GM18511 (cell line): ENCODE results near the gene SLC17A4.
"Not testable (repeated sequence)": the region's sequence is repeated elsewhere in the genome, so short reads cannot be mapped to it uniquely, and the experiment has no call there.

ENCODE experiments used
- ATAC-seq: cut with Tn5 transposase; IDR thresholded peaks from one replicate; pipeline ENCODE4 v1.9.1; 2021; ENCODE audit warnings: mild to moderate bottlenecking, moderate library complexity; ENCODE audit not compliant: unreplicated experiment

The SLC17A4 gene

GRCh38 chr6:25754535-25754934, at the start of gene SLC17A4:
Gene SLC17A4 (plus strand): TSS chr6:25754742. CDS start chr6:25761963, 7,221 bp downstream.
- no peak for ATAC-seq

DNA sequence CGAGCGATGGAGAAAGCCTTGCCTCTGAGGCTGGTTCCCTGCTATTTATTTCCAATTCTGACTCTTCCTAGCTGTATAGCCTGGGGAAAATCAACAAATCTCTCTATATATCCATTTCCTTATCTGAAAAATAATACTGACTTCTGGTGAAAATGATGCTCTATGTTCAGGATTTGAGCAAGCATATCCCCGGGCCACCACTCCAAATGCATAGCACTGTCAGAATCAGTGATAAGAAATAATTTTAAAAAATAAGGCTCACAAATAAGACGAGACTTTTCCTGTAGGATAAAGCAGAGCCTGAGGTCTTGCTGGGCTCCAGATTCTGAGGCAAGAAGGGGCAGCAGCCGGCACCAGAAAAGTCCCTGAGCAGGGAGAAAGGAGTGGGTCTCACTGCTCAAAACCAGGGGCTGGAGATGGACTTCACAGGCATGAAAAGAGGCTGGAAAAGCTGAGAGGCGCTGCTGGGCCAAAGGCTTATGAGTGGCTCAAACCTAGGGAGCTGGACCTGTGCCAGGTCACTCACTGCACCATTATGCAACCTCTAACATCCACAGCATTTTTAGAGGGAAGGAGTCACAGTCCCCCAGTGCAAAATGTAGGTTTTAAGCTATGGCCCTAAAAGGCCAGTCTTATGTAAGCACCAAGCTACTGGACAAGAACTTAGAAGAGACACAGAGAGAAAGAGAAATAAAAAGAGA, 48.1 kb upstream of the SLC17A4 start:
- no peak for ATAC-seq

GRCh38 chr6:25709761-25710160, 44.8 kb upstream of the SLC17A4 start:
- no peak for ATAC-seq

GRCh38 chr6:25710287-25710686, 44.3 kb upstream of the SLC17A4 start:
- no peak for ATAC-seq

DNA sequence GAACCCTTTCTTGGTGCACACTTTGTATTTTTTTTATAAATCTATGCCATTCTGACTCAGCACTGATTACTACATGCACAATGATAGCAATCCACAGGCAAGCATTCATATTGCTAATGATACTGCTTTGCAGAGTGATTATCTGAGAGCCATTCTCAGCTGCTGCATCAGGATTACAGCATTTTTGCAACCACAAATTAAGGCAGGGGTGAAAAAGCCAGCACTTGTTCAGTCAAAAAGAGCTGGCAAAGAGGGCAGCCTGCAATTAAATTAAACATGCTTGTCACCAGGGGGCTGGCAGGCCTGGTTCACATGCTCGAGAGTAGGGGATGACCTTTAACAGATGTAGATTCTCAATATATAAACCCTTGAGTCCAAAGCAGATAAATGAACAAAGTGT, 40.7 kb upstream of the SLC17A4 start:
- ATAC-seq: no peak

DNA sequence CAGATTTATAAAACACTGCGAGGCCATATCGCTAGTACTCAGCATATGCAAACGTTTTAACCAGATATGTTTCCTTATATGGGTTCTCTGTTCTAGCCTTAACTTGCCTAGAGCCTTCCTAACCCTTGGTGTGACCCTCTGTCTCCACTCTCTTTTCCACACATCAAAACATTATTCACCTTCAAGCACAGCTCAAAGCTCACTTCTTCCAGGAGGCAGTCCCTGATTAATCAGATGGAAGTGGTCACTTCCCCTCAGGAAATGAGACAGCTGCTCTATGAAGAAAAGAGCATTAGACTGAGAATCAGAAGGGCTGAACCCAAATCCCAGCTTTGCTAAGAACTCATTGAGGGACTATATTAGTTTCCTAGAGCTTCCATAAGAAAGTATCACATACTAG, 39.8 kb upstream of the SLC17A4 start:
- ATAC-seq: no peak

- ATAC-seq: no peak
Measured at GRCh38 chr6:25715794-25716193, 38.7 kb upstream of the SLC17A4 start.

GRCh38 chr6:25717866-25718740, 36.4 kb upstream of the SLC17A4 start:
- ATAC-seq: no peak

- no peak for ATAC-seq
Measured at GRCh38 chr6:25726122-25726911, 28.2 kb upstream of the SLC17A4 start.

DNA sequence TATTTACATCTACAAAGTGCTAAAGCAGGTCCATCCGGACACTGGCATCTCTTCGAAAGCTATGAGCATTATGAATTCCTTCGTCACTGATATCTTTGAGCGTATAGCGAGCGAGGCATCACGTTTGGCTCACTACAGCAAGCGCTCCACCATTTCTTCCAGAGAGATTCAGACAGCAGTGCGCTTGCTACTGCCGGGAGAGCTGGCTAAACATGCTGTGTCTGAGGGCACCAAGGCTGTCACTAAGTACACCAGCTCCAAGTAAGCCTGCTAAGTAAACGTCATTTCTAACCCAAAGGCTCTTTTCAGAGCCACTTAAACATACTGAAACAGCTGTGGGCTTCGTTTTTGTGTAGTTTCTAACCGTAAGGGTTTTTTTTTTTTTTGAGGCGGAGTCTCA, 27.5 kb upstream of the SLC17A4 start:
- no peak for ATAC-seq

GRCh38 chr6:25730907-25731306, 23.6 kb upstream of the SLC17A4 start:
- no peak for ATAC-seq

DNA sequence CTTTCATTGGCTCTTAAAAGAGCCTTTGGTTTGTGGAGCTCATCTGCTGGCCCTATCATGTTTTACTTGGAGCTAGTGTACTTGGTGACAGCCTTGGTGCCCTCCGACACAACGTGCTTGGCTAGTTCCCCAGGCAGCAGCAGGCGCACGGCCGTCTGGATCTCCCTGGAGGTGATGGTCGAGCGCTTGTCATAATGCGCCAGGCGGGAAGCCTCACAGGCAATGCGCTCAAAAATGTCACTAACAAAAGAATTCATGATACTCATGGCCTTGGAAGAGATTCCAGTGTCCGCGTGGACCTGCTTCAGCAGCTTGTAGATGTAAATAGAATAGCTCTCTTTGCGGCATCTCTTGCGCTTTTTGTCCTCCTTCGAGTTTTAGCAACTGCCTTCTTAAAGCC, 22.8 kb upstream of the SLC17A4 start:
- no peak for ATAC-seq

DNA sequence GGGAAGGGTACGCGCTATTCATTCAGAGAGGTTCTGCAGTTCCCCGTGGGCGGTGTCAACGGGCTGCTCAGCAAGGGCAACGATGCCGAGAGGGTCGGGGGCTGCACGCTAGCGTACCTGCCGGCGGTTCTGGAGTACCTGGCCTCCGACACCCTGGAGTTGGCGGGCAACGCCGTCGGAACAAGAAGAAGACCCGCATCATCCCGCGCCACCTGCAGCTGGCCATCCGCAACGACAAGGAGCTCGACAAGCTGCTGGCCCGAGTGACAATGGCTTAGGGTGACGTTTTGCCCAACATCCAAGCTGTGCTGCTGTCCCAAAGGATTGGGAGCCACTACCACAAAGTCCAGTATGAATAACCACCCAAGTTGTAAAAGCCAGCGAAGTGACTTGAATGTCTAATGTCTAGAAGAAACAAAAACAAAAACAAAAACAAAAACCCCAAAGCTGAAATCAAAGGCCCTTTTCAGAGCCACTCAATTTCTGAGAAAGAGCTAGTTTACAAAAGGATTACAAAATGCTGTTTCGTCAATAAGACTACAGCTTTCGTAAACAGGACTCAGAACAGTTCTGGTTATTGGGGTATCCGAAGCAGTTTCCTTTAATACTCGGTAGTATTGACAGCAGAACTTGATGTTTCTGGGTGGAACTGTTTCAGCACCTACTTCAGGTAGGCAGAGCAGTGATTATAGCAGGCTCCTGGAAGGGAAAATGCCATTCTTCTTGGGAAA, 21.9 kb upstream of the SLC17A4 start:
- ATAC-seq: no peak

DNA sequence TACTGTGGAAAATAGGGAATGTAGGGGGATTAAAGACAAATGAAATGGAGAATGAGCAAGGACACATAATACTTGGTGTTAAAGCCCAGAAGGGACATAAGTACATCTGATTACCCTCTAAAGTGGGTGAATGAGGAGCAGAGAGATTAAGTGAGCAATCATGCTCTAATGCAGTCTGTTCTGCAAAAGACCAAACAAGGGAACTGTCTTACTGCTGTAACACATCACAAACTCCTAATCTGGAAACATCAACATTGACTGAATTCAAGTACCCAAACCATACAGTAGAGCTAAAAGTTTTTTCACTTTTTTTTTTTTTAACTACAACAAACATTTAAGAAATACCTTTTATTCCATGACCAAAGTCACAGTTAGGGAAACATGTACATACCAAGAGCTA, 19.3 kb upstream of the SLC17A4 start:
- no peak for ATAC-seq

DNA sequence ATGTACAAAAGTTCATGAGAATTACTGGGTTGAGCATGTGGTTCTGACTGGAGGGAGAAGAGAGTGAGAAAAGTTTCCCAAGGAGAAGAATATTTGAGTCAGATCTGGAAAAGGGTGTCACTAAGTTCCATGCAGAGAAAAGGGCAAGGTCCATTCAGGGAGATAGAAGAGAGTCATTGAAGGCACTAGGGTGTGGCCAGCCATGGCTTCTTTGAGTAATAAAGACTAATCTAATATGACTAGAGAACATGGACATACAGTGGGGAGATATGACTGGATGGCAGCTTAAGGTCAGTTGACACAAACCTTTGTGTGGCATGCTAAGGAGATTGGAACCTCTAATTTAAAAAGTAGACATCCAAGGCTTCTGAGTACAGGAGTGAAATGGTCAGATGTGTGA, 10.7 kb upstream of the SLC17A4 start:
- no peak for ATAC-seq

- no peak for ATAC-seq
Measured at GRCh38 chr6:25745836-25746235, 8.7 kb upstream of the SLC17A4 start.

GRCh38 chr6:25746968-25747367, 7.6 kb upstream of the SLC17A4 start:
- ATAC-seq: no peak

DNA sequence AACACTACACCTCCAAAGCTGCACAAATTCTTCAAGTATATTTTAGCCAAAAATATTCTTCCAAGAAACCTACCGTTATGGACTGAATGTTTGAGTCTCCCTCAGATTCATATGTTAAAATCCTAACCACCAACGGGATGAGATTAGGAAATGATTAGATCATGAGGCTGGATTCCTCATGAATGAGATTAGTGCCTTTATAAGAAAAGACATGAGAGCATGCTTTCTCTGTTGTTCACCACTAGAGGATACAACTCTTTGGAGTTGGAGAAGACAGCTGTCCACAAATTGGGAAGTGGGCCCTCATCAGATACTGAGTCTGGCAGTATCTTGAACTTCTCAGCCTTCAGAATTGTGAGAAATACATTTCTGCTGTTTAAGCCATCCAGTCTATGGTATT, 7.1 kb upstream of the SLC17A4 start:
- no peak for ATAC-seq

DNA sequence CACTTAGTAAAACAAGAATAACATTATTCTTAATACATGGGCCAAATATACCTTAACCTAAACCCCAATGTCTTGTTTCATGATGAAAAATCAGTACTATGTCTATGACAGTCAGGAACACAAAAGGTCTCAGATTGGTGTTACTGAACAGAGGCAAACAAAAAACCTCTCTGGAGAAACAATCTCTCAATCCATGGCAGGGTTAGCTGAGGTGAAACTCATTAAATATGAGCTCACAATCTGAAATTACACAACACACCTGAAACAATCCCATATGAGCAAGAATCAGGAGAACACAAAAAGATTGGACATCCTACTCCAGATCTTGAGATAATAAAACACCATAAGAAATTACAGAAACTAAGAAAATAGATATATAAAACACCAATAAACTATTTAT, 6.5 kb upstream of the SLC17A4 start:
- no peak for ATAC-seq

DNA sequence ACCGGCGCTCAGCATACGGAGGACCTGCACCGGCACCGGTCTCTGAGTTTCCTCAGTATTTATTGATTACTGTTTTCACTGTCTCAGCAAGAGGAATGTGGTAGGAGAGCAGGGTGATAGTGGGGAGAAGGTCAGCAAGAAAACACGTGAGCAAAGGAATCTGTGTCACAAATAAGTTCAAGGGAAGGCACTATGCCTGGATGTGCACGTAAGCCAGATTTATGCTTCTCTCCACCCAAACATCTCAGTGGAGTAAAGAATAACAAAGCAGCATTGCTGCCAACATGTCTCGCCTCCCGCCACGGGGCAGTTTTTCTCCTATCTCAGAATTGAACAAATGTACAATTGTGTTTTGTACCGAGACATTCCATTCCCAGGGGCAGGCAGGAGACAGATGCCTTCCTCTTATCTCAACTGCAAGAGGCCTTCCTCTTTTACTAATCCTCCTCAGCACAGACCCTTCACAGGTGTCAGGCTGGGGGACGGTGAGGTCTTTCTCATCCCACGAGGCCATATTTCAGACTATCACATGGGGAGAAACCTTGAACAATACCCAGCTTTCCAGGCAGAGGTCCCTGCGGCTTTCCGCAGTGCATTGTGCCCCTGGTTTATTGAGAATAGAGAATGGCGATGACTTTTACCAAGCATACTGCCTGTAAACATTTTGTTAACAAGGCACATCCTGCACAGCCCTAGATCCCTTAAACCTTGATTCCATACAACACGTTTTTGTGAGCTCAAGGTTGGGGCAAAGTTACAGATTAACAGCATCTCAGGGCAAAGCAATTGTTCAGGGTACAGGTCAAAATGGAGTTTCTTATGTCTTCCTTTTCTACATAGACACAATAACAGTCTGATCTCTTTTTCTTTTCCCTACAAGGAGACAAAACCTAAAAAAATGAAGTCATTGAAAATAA, 5.7 kb upstream of the SLC17A4 start:
- ATAC-seq: not testable (repeated sequence)
